GM15510 (cell line): ENCODE results near the gene NFATC1.

Experiments used
- POLR2A ChIP-seq: IDR thresholded peaks from 3 replicates; pipeline ENCODE4 v1.6.1; 2011; ENCODE audit warnings: borderline replicate concordance; ENCODE audit not compliant: insufficient read length; ENCODE audit errors: extremely low read depth

The NFATC1 gene

DNA sequence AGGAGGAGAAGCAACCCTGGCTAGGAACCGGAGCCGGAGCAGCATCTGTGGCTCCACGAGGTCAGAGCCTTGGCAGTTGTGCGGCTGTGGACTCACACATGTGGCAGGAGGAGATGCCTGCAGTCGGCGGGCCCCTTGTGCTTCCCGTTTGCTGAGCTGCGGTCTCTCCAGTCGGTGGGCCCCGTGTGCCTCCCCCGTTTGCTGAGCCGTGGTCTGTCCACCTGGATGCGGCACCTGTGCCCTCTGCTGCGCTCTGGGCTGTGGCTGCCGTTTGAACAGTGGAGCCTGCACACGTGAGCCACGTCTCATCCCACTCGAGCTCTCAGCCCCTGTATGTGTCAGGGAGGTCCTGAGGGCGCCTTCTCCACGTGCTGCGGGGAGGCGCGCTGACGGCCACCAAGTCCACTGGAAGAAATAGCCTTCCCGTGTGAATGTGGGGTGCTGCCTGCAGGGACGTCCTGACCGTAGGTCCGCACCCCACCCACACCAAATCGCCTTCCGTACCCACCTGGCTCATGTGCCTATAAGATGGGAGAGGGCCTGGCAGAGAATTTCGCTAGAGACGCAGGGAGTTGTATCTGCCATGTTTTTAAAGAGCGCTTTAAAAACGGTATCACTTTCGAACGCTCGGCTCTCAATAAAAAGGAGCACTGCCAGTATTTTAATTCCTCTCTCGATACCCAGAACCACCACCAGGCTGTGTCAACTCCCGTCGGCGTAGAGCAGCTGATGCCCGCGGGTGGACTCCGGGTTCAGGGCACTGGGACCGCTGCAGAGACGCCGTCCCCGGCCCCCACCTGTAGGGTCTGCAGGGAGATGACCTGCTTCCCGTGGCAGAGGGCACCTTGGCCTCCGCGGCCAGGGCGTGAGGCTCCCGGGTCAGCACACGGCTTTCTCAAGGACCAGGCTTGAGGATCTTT lies 117.0 kb downstream of the NFATC1 start:
- no peak for TF ChIP-seq POLR2A

DNA sequence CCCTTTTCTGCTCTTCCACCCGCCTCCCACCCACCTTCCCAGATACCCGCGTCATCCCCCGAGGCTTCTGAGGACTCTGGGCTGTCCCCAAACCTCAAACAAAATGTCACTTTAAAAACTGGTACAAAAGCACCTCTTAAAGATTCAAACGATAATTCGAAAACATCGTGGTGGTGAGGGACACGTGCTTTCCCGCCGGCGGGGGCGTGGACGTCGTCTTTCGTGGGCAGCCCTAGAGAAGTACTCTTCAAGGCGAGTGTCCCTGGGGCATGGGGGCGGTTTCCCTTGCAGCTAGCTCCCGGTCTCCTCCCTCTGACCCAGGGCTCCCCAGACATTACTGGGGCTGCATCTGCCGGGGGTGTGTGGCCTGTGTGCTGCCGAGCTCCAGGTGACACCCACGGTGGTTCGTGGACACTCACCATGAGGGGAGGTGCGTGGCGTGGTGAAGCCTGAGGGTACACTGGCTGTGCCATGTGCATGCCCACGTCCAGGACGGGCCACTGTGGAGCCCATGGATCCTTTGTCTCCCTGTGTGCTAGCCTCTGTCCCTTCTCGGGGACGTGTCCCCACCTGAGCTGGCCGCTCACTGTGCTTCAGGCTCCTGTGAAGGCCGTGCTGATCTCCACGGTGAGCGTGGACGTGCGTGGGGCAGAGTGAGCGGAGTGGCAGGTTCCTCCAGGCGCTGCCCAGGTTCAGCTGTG lies 117.8 kb downstream of the NFATC1 start:
- no peak for TF ChIP-seq POLR2A

DNA sequence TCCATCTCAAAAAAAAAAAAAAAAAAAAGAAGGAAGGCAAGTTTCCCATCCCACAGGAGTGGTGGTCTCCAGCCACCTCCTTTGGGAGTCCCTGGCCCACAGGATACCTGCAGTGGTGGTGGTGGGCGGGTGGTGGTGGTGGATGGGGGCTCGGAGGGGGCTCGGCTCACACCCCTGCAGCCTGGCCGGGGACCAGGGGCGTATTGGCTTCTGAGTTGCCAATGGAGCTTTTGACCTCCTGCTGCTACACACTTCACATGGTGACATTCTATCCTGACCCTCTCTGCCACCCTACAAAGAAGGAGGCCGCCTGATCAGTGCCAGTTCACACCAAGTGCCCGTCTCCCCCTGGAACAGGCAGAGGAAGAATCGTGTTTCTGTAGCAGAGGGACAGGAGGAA lies 119.6 kb downstream of the NFATC1 start:
- no peak for TF ChIP-seq POLR2A

DNA sequence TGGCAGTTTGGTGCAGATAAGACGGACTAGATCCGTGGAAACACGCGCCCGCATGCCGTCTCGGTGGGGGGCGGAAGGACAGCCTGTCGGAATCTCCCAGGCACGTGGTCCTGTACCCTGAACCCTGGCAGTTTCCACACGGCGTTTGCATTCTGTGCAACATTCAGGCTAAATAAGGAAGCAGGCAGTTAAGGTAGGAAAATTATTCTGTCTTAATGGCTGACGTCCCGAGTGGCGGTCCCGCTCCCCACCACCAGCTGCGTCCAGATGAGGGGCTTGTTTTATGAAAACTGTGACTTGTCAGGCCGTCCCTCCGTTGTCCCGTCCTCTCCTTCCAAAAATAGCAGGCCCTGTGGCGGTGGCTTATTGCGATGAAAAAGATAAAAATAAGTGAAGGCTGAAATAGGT lies 120.2 kb downstream of the NFATC1 start:
- no peak for TF ChIP-seq POLR2A

DNA sequence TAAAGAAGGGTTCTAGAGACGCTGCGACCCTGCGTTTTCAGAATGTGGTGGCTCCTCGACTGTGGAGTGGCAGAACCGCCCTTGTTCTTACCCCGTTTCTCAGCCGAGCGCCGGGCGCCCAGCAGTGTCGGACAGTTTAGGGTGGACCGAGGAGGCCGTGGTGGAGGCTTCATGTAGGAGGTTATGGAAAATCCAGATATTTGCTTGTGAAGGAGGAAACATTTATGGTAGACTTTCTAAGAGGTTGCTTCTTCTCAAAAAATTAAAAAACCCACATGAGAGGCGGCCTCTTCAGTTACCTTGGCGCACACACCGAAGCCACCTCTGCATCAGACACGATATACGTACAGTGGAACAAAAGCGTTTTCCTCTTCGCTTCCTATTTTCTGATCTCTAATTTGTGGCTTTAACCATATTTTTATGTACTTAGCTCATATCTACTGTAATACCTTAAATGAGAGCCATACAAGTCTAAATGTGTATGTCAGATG lies 120.8 kb downstream of the NFATC1 start:
- no peak for TF ChIP-seq POLR2A

DNA sequence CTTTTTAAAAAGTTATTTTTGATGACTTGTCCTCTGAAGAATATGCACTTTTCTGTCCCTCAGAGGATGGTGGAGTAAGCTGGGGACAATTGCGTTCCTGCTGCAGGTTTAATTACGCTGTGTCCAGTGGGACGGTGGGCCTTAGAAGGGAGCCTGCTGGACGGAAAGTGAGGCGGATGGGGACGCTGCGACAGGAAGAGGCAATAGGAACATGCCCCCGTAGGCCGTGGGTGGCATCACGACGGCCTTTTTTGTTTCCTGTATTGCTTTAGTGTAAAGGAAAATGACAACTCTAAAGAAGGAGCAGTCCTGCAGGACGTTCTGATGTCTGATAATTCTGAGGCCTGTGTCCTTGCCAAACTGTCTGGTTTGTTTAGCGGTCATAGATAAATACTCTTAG lies 121.6 kb downstream of the NFATC1 start:
- TF ChIP-seq POLR2A = no peak

DNA sequence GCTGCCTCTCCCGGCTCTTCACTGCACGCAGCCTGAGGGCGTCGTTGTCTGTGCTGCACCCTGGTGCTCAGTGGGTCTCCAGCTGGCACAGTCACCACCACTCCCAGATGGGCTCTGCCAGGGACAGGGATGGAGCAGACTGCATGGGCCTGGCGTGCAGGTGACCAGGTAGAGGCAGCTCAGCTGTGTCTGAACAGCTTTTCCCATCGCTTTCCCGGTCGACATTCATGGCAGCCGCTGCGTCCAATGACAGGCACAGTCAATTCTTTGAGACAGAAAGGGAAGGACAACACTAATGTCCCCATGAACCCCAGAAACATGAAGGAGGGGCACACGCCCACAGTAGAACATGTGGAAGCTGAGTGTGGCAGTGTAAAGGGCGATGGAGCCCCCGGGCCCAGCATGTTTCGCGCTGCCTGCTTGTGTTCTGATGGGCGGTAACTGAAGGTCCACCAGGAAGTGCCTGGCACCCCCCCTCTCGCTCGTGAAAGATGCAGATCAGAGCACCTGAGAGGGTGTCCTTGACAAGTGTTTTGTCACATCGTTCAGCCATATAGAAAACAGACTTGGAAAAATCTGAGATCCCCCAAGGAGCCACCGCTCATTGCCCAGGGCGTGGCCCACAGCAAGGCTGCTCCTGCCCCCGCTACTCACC lies 122.4 kb downstream of the NFATC1 start:
- no peak for TF ChIP-seq POLR2A

DNA sequence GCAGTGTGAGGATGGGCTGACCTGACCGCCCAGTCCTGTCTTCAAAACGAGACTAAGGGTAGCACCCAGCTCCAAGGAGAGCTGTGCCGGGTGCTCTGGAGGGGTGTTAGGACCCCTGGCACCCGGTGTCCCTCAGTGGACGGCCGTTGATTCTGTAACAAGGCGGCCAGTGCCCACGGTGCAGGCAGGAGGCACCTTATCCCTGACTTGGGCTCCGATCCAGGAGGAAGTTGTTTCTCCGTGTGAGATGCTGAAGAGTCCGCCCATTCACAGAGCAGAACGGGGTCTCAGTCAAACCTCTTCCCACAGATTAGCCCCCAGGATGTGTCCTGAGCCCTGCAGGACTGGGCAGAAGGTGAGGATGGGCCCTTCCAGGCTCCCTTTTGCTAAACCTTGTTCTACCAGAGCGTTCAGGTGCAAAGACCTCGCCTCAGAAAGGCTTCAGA lies 123.0 kb downstream of the NFATC1 start:
- no peak for TF ChIP-seq POLR2A

DNA sequence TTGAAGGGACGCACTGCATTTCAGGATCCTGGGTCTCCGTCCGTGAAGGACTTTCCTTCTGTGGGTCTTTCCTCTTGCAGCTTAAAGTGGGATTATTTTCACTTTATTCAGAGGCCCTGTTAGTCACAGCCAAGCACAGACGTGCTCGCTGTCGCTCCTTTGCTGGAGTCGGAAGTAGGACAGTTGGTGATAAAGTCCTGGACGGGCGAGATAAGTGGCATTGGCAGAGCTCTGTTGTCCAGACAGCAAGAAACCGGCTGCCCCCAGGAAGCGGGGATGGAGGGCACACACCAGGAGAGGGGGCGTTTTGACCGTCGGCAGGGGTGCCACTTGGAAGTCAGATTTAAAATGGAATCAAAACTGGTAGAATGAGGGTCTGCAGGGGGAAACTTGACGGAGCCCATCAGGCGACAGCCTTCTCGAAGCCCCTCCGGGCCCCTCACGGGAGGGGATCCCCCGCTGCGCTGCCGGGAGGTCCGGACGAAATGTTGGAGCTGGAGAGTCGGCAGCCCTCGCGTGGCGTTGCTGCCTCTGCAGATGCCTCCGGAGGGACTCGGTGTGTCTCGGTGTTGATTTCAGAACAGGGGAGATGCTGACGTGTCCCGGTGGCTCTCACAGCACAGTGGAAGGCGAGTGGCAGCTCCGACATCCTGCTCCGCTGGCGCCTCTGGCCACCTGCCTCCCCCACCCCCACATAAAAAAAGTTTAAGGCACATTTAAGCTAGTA lies 124.2 kb downstream of the NFATC1 start:
- no peak for TF ChIP-seq POLR2A

DNA sequence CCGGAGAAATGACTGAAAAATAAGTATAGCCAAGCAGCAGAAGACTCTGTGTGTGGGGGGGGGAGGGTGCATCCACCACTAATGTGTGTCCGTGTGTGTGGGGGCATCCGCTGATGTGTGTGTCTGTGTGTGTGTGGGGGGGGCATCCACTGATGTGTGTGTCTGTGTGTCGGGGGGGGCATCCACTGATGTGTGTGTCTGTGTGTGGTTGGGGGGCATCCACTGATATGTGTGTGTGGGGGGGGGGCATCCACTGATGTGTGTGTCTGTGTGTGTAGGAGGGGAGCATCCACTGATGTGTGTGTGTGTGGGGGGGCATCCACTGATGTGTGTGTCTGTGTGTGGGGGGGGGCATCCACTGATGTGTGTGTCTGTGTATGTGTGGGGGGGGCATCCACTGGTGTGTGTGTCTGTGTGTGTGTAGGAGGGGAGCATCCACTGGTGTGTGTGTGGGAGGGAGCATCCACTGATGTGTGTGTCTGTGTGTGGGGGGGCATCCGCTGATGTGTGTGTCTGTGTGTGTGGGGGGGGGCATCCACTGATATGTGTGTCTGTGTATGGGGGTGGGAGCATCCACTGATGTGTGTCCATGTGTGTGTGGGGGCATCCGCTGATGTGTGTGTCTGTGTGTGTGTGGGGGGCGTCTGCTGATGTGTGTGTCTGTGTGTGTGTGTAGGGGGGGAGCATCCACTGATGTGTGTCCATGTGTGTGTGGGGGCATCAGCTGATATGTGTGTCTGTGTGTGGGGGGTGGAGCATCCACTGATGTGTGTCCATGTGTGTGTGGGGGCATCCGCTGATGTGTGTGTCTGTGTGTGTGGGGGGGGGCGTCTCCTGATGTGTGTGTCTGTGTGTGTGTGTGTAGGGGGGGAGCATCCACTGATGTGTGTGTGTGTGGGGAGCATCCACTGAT lies 125.0 kb downstream of the NFATC1 start:
- no peak for TF ChIP-seq POLR2A

DNA sequence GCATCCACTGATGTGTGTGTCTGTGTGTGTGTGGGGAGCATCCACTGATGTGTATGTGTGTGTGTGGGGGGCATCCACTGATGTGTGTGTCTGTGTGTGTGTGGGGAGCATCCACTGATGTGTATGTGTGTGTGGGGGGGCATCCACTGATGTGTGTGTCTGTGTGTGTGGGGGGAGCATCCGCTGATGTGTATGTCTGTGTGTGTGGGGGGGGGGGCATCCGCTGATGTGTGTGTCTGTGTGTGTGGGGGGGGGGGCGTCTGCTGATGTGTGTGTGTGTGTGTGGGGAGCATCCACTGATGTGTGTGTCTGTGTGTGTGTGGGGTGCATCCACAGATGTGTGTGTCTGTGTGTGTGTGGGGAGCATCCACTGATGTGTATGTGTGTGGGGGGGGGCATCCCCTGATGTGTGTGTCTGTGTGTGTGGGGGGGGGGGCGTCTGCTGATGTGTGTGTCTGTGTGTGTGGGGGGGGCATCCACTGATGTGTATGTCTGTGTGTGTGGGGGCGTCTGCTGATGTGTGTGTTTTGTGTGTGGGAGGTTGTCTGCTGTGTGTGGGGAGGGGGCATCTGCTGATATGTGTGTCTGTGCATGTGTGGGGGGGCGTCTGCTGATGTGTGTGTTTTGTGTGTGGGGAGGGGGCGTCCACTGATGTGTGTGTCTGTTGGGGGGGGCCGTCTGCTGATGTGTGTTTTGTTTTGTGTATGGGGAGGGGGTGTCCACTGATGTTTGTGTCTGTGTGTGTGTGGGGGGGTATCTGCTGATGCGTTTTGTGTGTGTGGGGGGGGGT lies 125.9 kb downstream of the NFATC1 start:
- TF ChIP-seq POLR2A = no peak

DNA sequence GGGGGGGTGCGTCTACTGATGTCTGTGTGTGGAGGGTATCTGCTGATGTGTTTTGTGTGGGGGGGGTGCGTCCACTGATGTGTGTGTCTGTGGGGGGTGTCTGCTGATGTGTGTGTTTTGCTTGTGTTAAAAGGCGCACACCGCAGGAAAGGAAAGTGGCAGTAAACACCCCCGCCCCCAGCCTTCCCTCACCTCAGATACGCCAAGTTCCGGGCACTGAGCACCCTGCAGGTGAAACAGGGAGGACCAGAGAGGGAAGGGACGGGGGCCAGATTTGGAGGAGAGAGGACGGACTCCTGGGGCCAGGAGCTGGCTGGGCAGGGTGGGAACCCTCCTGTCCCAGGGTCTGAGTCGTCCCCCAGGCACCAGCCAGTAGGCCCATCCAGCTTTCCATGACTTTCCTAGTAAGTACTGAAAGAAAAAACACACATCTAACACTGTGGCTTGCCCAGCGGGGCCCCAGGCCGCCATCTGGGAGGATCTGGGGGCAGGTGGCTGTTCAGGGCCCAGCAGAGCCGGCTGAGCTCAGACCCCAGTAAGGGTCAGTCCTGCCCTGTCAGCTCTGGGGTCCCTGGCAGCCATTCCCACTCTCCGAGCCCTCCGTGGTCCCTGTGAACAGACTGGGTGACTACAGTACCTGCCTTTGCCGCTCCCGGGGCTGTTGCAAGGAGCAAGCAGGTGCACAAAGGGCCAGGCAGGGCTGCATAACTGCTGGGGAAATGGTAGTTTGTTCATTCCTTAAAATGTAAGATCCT lies 126.9 kb downstream of the NFATC1 start:
- no peak for TF ChIP-seq POLR2A
